HG03354 (cell line): ENCODE data around the gene SLC25A17.
"Not testable (repeated sequence)": the region's sequence is repeated elsewhere in the genome, so short reads cannot be mapped to it uniquely, and the experiment has no call there.

Experiments
- ATAC-seq: cut with Tn5 transposase; IDR thresholded peaks from one replicate; pipeline ENCODE4 v1.9.1; 2021; ENCODE audit warnings: mild to moderate bottlenecking; ENCODE audit not compliant: unreplicated experiment, poor library complexity, severe bottlenecking

Gene SLC25A17

GRCh38 chr22:40759294-40759840 lies 59.8 kb downstream of the SLC25A17 start:
- ATAC-seq: no peak

- not testable (repeated sequence) for ATAC-seq
Observed at GRCh38 chr22:40758851-40759250, 60.3 kb downstream of the SLC25A17 start.

- no peak for ATAC-seq
Observed at GRCh38 chr22:40758390-40758789, 60.8 kb downstream of the SLC25A17 start.

GRCh38 chr22:40757071-40757470 lies 62.1 kb downstream of the SLC25A17 start:
- ATAC-seq: no peak

GRCh38 chr22:40753114-40753513 lies 66.0 kb downstream of the SLC25A17 start:
- ATAC-seq: no peak

GRCh38 chr22:40751250-40751649 lies 67.9 kb downstream of the SLC25A17 start:
- ATAC-seq: no peak

GRCh38 chr22:40749829-40750228 lies 69.3 kb downstream of the SLC25A17 start:
- ATAC-seq: no peak

- ATAC-seq: no peak
Observed at GRCh38 chr22:40748388-40749355, 70.5 kb downstream of the SLC25A17 start.

- no peak for ATAC-seq
Observed at GRCh38 chr22:40747361-40747760, 71.8 kb downstream of the SLC25A17 start.

GRCh38 chr22:40746428-40747220 lies 72.5 kb downstream of the SLC25A17 start:
- ATAC-seq: no peak

- no peak for ATAC-seq
Observed at GRCh38 chr22:40743768-40744167, 75.4 kb downstream of the SLC25A17 start.

GRCh38 chr22:40741116-40741515 lies 78.0 kb downstream of the SLC25A17 start:
- no peak for ATAC-seq

- no peak for ATAC-seq
Observed at GRCh38 chr22:40739721-40740120, 79.4 kb downstream of the SLC25A17 start.

GRCh38 chr22:40733919-40734318 lies 85.2 kb downstream of the SLC25A17 start:
- no peak for ATAC-seq

GRCh38 chr22:40732999-40733292 lies 86.2 kb downstream of the SLC25A17 start:
- no peak for ATAC-seq

GRCh38 chr22:40729284-40729683 lies 89.9 kb downstream of the SLC25A17 start:
- no peak for ATAC-seq

- ATAC-seq: no peak
Observed at GRCh38 chr22:40728731-40729189, 90.4 kb downstream of the SLC25A17 start.

GRCh38 chr22:40727964-40728615 lies 91.1 kb downstream of the SLC25A17 start:
- no peak for ATAC-seq

- no peak for ATAC-seq
Observed at GRCh38 chr22:40727070-40727963, 91.8 kb downstream of the SLC25A17 start.
